ENCODE results near the gene TRA2A.

DNA sequence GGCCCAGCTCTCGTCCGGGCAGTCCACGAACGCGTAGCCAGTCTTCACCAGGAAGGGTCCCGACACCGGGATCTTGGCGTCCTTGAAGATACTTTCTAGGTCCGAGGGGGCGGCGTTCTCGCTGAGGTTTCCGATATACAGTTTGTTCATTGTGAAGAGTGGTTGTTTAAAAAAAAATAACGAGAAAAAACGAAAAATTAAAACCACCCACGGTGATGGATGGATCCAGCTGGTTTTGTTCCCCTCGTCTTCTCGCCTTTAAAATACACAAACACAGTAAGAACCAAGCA lies 61.9 kb downstream of the TRA2A start:
- TF ChIP-seq ZNF274 (IDR thresholded peaks at IDR 0.05; ENCODE audit: insufficient read depth, insufficient read length) (no peak), POLR2AphosphoS2 (IDR thresholded peaks at IDR 0.05; ENCODE audit: low read depth, low read length) (no peak), POLR2A (IDR thresholded peaks at IDR 0.05; ENCODE audit: low read depth, low read length) (no peak), NKRF (conservative IDR thresholded peaks at IDR 0.05) (no peak), NFIC (IDR thresholded peaks at IDR 0.05; ENCODE audit: low read depth, low read length) (no peak), EZH2 (IDR thresholded peaks at IDR 0.05; ENCODE audit: borderline replicate concordance, control insufficient read depth, low read depth, low read length) (no peak), TAF1 (IDR thresholded peaks at IDR 0.05; ENCODE audit: borderline replicate concordance, low read depth, low read length) (no peak)
- TF ChIP-seq, protein P1, sequence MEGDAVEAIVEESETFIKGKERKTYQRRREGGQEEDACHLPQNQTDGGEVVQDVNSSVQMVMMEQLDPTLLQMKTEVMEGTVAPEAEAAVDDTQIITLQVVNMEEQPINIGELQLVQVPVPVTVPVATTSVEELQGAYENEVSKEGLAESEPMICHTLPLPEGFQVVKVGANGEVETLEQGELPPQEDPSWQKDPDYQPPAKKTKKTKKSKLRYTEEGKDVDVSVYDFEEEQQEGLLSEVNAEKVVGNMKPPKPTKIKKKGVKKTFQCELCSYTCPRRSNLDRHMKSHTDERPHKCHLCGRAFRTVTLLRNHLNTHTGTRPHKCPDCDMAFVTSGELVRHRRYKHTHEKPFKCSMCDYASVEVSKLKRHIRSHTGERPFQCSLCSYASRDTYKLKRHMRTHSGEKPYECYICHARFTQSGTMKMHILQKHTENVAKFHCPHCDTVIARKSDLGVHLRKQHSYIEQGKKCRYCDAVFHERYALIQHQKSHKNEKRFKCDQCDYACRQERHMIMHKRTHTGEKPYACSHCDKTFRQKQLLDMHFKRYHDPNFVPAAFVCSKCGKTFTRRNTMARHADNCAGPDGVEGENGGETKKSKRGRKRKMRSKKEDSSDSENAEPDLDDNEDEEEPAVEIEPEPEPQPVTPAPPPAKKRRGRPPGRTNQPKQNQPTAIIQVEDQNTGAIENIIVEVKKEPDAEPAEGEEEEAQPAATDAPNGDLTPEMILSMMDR (IDR thresholded peaks at IDR 0.05 in 2 of 3, conservative IDR thresholded peaks at IDR 0.05 in 1 of 3; ENCODE audit: control insufficient read depth in 2 of 3, extremely low read depth in 1 of 3, insufficient read depth in 1 of 3, low read depth in 3 of 3, low read length in 3 of 3), result no peak

Measured in GM12878 (cell line).